GM10266 (cell line): ENCODE results near the gene GALNT2.

Experiments used
- DNase-seq: peaks from one replicate; pipeline ENCODE4 v3.0.0; 2012; ENCODE audit errors: extremely low spot score
- CTCF ChIP-seq: IDR thresholded peaks from 2 replicates; pipeline ENCODE4 v1.5.1; 2012; ENCODE audit warnings: mild to moderate bottlenecking, low read depth; ENCODE audit not compliant: control insufficient read depth, insufficient read depth; ENCODE audit errors: missing control alignments

GALNT2 gene

DNA sequence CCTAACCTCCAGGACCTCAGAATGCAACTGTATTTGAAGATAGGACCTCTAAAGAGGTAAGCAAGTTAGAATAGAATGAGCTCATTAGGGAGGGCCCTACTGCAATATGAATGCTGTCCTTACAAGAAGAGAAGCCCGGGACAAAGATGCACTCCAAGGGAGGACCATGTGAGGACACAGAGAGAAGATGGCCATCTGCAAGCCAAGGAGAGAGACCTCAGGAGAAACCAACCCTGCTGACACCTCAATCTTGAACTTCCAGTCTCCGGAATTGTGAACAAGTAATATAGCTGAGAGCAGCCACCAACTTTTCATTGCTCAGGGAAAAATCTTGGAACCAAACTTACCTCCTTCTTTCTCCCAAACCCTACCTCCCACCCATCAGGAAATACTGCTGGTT is 15.0 kb upstream of the GALNT2 start:
- no peak for TF ChIP-seq CTCF
- DNase-seq = no peak

DNA sequence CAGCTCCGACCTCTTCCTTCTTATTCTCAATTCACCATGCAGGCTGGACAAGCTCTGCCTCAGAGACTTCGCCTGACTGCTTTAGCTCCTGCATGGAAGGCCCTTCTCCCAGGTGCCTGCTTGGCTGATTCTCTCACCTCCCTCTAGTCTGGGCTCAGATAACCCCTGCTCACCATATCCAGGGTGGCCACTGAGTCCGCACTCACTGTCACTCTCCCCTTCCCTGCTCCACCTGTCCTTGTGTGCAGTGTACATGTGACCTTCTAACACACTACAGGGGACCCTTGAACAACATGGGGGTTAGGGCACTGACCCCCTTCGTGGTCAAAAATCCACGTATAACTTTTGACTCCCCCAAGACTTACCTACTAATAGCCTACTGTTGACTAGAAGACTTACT is 14.4 kb upstream of the GALNT2 start:
- no peak for TF ChIP-seq CTCF
- DNase-seq = no peak

DNA sequence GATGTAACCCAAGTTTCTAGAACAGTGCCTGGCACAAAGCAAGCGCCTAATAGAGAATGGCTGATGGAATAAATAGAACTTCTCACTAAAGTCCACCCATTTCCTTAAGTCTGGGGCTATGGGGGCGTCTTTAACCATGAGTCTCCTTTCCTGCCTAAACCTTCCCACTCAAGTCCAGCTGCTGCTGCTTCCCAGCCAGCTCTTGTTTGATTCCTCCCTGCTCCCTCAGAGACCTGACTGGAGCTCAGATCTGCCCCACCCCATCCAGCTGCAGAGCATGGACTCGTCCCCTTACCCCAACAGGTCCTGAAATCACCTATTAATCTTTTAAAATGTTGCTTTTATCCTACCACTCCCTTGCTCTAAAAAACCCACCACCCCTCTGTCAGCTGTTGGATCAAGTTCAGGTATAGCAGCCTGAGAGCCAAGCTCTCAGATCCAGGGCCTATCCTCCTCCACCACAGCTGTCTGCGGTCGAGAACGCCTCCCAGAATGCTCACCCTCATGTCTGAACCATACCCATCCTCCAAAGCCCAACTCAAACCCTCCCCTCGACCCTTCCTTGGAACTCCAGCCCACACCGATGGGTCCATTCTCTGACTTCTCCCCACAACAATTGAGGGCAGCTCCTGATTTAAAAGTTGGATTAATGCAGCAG is 12.8 kb upstream of the GALNT2 start:
- no peak for TF ChIP-seq CTCF
- no peak for DNase-seq

DNA sequence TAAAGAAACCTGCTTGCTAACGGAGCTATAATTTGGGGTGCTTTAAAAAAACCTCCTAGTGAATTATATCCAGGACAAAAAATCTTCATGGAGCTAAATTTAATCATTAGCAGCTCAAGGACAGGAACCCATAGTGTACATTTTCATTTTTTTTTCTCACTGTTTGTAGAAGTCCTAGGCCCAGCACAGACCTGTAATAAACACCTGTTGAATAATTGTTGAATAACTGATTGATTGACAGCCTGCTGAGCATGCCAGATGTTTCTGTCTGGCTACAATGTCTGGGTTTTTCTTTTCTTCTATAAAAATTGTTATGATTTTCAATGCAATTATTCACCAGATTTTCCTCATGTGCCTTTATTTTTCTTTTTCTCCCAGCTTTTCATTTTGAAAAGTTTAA is 10.9 kb upstream of the GALNT2 start:
- DNase-seq = no peak
- TF ChIP-seq CTCF = no peak

GRCh38 chr1:230057100-230057499 is 9.9 kb upstream of the GALNT2 start:
- no peak for DNase-seq
- TF ChIP-seq CTCF = no peak

DNA sequence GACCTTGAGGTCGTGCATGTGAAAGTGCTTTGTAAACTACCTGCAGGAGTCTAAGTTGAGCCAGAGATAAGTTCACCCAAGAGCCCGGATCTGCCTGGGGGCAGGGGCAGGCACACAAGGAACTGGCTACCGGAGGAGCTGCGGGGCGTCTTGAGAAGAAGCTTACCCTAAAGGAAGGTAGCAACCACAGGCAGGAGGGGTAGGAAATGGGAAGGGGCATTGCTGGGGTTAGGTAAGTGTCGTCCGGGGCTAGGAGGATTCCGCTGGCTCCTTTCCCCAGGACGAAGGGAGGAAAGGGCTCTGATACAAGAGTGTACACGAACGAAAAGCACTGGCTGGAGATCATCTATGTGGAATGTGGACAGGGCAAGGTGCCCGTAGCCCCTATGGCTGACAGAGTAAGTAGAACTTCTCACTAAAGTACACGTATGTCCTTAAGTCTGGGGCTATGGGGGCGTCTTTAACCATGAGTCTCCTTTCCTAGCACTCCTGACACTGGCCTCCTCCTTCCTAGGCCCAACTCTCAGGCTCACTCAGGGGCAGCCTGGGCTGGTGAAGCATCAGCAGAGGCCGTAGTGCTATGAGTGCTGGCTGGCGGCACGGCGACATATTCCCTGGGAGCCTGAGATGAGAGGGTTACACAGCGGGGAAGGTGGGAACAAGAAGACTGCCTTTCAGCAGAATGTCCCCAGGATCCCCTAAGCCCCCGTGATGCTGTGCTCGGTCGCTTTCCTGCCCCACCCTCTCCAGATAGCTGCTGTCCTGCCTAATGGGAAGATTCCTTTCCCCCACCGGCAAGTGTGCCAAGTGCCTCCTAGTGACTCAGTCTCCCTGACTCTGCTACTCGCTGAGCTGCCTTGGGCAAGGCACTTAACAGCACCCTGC is 9.1 kb upstream of the GALNT2 start:
- no peak for TF ChIP-seq CTCF
- DNase-seq = no peak

GRCh38 chr1:230058626-230059025 is 8.4 kb upstream of the GALNT2 start:
- DNase-seq = no peak
- no peak for TF ChIP-seq CTCF
